ENCODE measurements around the gene SALL4.

DNA sequence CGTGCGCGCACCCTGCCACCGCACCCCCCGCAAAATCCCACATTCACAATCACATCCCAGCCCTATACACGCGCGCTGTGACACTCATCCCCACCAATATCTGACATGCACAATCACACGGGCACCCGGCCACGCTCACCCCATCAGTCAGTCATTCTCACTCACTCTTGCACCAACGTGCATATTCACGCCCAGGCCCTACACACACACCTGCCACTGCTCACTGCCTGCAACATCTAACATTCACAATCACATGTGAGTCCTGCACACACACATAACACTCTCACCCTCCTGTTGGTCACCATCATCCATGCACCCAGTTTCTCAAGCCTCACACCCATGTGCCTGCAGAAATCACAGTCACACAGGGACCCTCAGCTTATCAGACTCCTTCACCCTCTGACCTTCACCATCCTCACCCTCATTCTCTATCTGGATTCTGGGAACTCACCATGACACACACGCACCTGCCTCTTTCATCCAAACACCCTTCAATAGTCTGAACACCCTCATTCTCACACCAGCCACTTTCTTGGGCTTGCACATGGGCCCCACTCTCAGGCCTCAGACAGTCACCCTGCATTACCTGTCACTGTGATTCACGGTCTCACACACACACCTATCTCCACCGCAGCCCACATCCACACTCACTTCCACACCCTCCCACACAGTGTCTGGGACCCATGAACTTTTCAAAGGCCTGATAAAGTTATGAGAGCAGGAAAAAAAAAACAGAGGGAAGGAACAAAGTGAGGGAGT lies 33.4 kb downstream of the SALL4 start:
- TF ChIP-seq TAF1 (IDR thresholded peaks at IDR 0.05; ENCODE audit: borderline replicate concordance, low read depth, low read length) (no peak), POLR2AphosphoS5 (IDR thresholded peaks at IDR 0.05; ENCODE audit: low read depth, low read length) (no peak)
